Astrocyte (in vitro differentiated cells and primary cell): Measurements from ENCODE around the gene ZBTB45.

Experiments
- EZH2 ChIP-seq: IDR thresholded peaks from 2 replicates; pipeline ENCODE4 v1.6.1; 2012; ENCODE audit warnings: mild to moderate bottlenecking, low read length, inconsistent platforms; ENCODE audit not compliant: insufficient read depth
- TF ChIP-seq, protein P1 (sequence below): IDR thresholded peaks from 2 replicates; pipeline ENCODE4 v1.5.1; 2011; ENCODE audit warnings: low read depth, mild to moderate bottlenecking, inconsistent platforms, low read length, moderate library complexity; ENCODE audit not compliant: insufficient read depth

DNA sequence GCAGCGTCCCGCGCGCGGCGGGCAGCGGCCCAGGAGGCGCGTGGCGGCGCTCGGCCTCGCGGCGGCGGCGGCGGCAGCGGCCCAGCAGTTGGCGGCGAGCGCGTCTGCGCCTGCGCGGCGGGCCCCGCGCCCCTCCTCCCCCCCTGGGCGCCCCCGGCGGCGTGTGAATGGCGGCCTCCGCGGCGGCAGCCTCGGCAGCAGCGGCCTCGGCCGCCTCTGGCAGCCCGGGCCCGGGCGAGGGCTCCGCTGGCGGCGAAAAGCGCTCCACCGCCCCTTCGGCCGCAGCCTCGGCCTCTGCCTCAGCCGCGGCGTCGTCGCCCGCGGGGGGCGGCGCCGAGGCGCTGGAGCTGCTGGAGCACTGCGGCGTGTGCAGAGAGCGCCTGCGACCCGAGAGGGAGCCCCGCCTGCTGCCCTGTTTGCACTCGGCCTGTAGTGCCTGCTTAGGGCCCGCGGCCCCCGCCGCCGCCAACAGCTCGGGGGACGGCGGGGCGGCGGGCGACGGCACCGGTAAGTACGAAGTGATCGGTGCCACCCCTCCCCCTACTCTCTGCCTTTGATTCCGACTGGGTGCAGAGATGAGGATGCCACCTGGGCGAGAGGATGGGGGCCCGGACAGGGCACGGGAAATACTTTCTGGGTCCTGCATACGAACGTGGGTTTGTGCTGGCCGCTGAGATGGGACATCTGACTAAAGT, 25.1 kb upstream of the ZBTB45 start:
- TF ChIP-seq, protein P1, sequence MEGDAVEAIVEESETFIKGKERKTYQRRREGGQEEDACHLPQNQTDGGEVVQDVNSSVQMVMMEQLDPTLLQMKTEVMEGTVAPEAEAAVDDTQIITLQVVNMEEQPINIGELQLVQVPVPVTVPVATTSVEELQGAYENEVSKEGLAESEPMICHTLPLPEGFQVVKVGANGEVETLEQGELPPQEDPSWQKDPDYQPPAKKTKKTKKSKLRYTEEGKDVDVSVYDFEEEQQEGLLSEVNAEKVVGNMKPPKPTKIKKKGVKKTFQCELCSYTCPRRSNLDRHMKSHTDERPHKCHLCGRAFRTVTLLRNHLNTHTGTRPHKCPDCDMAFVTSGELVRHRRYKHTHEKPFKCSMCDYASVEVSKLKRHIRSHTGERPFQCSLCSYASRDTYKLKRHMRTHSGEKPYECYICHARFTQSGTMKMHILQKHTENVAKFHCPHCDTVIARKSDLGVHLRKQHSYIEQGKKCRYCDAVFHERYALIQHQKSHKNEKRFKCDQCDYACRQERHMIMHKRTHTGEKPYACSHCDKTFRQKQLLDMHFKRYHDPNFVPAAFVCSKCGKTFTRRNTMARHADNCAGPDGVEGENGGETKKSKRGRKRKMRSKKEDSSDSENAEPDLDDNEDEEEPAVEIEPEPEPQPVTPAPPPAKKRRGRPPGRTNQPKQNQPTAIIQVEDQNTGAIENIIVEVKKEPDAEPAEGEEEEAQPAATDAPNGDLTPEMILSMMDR = no peak
- TF ChIP-seq EZH2 = no peak
